ENCODE data around the gene PNKD.

PNKD gene

DNA sequence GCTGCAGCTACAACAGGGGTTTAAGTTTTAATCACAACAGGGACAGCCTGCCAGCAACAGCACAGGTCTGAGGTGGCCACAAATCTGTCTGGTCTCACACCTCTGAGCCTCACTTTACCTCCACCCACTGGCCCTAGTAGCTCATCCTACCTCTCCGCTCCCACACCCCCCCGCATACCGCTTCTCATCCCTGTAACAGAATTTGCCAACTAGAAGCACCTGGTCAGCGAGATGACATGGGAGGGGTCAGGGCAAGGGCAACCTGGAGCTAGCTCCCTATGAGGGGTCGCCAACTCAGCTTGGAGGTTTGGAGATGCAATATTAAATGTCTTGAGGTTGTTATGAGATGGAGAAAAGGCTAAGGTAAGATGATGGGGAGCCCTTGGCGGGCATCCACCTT, 93.9 kb downstream of the PNKD start:
- H3K27me3 ChIP-seq: no peaks in the 10 kb centered on the region
- H3K27ac ChIP-seq: peak overlapping the region in 7 of 11 experiments; percentile 7 to 73 (median 32); a peak in 7 of 22 replicates
- no peak overlapping the region for H3K4me3 ChIP-seq
- H3K9me3 ChIP-seq (replicated peaks in 1 of 11): peaks cover 0 to 8% (median 7%) of the 10 kb centered on the region in 11 experiments; a peak in 16 of 22 replicates
- peak overlapping the region in 4 of 11 experiments; percentile 7 to 30 (median 15); a peak in 3 of 22 replicates for H3K9ac ChIP-seq
- TF ChIP-seq Cebpa-rat (IDR thresholded peaks at IDR 0.05): no peak
- H3K36me3 ChIP-seq: peaks cover 0 to 5% (median 0%) of the 10 kb centered on the region in 11 experiments; a peak in 2 of 22 replicates
- no peaks in the 10 kb centered on the region for H4K20me1 ChIP-seq
- peak overlapping the region in 8 of 11 experiments; percentile 45 to 97 (median 78); a peak in 14 of 22 replicates for H3K4me2 ChIP-seq
- H3K4me1 ChIP-seq: peaks cover 64 to 99% (median 92%) of the 10 kb centered on the region in 10 experiments

DNA sequence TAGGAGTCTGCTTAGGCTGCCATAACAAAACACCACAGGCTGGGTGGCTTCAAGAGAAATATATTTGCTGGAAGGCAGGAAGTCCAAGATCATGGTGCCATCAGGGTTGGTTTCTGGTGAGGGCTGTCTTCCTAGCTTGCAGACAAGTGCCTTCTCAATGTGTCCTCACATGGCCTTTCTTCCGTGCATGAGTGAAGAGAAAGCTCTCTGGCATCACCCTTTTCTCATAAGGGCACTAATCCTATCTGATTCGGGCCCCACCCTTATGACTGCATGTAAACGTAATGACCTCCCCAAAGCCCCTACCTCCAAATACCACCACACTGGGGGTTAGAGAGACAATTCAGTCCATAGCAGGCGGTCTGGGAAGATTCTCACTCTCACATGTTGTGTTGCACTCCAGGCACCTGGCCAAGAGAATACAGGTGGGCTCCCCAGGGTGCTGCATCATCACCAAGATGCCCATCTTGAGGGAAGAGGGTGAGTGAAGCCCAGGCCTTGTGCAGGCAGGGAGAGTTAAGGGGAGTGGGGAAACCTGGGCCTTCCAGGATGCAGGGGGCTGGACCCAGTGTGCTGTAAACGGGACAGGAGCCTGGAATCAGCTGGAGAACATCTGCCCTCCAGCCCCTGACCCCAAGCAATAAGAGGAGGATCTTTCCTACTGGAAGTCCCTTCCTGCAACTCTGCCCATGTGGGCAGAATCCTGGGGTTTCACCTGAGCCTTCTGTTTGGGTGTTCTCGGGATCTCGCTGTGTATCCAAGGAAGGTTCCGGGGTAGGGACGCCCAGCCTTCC, 96.5 kb downstream of the PNKD start:
- Histone ChIP-seq H4K20me1 (no peaks in the 10 kb centered on the region), H3K9me3 (replicated peaks in 1 of 11) (peaks cover 0 to 8% (median 7%) of the 10 kb centered on the region in 11 experiments; a peak in 16 of 22 replicates), H3K4me2 (peak overlapping the region; percentile 84 to 99 (median 90)), H3K27me3 (no peaks in the 10 kb centered on the region), H3K36me3 (peaks cover 0 to 5% (median 0%) of the 10 kb centered on the region in 11 experiments; a peak in 2 of 22 replicates), H3K4me1 (peaks cover 66 to 99% (median 92%) of the 10 kb centered on the region in 10 experiments), H3K4me3 (peak overlapping the region; percentile 52 to 72 (median 63)), H3K27ac (peak overlapping the region; percentile 90 to 99 (median 92)), H3K9ac (peak overlapping the region; percentile 82 to 96 (median 85))
- TF ChIP-seq Cebpa-rat (IDR thresholded peaks at IDR 0.05): no peak

- H3K4me2 ChIP-seq: peak overlapping the region; percentile 84 to 99 (median 90)
- TF ChIP-seq Cebpa-rat (IDR thresholded peaks at IDR 0.05): no peak
- H3K9me3 ChIP-seq (replicated peaks in 1 of 11): peaks cover 0 to 8% (median 7%) of the 10 kb centered on the region in 11 experiments; a peak in 16 of 22 replicates
- H3K27me3 ChIP-seq: no peaks in the 10 kb centered on the region
- no peaks in the 10 kb centered on the region for H4K20me1 ChIP-seq
- H3K27ac ChIP-seq: peak overlapping the region; percentile 90 to 99 (median 92)
- H3K4me1 ChIP-seq: peaks cover 68 to 99% (median 92%) of the 10 kb centered on the region in 10 experiments
- peak overlapping the region; percentile 52 to 72 (median 63) for H3K4me3 ChIP-seq
- H3K36me3 ChIP-seq: peaks cover 0 to 5% (median 0%) of the 10 kb centered on the region in 11 experiments; a peak in 2 of 22 replicates
- H3K9ac ChIP-seq: peak overlapping the region; percentile 82 to 96 (median 85)
Observed at GRCh38 chr2:218367415-218368149, 97.3 kb downstream of the PNKD start.

DNA sequence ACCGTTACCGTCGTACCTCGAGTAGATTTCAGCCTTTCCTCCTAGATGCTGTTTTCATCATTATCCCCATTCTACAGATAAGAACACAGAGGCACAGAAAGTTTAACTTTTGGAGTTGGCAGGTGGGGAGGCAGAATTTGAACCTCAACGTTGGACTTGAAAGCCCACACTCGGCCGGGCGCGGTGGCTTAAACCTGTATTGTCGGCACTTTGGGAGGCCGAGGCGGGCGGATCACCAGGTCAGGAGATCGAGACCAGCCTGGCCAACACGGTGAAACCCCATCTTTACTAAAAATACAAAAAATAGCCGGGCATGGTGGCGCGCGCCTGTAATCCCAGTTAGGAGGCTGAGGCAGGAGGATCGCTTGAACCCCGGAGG, 97.8 kb downstream of the PNKD start:
- peak overlapping the region; percentile 43 to 72 (median 63) for H3K4me3 ChIP-seq
- peaks cover 0 to 8% (median 7%) of the 10 kb centered on the region in 11 experiments; a peak in 16 of 22 replicates for H3K9me3 ChIP-seq (replicated peaks in 1 of 11)
- H3K27me3 ChIP-seq: no peaks in the 10 kb centered on the region
- peaks cover 0 to 5% (median 0%) of the 10 kb centered on the region in 11 experiments; a peak in 2 of 22 replicates for H3K36me3 ChIP-seq
- H3K4me2 ChIP-seq: peak overlapping the region; percentile 84 to 99 (median 90)
- no peaks in the 10 kb centered on the region for H4K20me1 ChIP-seq
- peak overlapping the region; percentile 90 to 99 (median 92) for H3K27ac ChIP-seq
- no peak for TF ChIP-seq Cebpa-rat (IDR thresholded peaks at IDR 0.05)
- peaks cover 68 to 99% (median 92%) of the 10 kb centered on the region in 10 experiments for H3K4me1 ChIP-seq
- peak overlapping the region; percentile 82 to 96 (median 85) for H3K9ac ChIP-seq

DNA sequence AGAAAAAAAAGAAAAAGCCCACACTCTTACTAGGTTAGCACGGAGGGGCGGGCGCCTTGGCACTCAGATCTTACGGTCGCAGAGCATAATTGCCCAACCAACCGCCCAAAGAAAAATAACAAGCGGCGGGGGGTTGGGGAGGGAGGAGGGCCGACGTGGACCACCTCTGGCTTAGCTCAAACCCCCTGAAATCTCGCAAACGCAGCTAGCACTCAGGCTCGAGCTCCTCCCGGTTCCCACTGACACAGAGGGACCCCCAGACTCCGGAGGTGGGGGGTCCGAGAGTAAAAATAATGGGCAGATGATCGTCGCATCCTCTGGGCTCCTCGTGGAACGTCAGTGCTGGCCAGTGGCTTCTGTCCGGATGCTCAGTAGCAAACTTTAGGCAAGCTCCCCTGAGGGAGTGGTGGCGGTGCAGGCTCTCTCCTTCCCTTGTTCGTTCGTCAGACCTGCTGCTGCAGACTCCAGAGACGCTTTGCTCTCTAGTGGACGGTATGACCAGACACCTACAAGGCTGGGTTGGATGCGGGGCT, 98.4 kb downstream of the PNKD start:
- H3K4me2 ChIP-seq: peak overlapping the region; percentile 84 to 99 (median 90)

DNA sequence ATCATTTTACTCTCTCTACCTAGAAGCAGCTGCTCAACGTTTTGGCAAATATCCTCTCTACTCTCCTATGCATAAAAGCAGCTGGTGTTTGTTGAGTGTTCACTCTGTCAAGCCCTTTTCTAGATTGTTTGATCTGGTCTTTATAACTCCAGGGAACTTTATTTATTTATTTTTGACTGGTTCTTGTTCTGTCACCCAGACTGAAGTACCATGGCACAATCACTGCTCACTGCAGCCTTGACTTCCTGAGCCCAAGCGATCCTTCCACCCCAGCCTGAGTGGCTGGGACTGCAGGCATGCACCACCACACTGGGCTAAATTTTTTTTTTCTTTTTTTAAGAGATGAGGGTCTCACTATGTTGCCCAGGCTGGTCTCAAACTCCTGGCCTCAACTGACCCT, 99.0 kb downstream of the PNKD start:
- H3K9me3 ChIP-seq (replicated peaks in 1 of 11): peaks cover 0 to 8% (median 7%) of the 10 kb centered on the region in 11 experiments; a peak in 16 of 22 replicates
- peak overlapping the region in 8 of 10 experiments; percentile 43 to 72 (median 63); a peak in 14 of 20 replicates for H3K4me3 ChIP-seq
- no peaks in the 10 kb centered on the region for H3K27me3 ChIP-seq
- peaks cover 69 to 99% (median 92%) of the 10 kb centered on the region in 10 experiments for H3K4me1 ChIP-seq
- TF ChIP-seq Cebpa-rat (IDR thresholded peaks at IDR 0.05): no peak
- H3K4me2 ChIP-seq: peak overlapping the region; percentile 84 to 99 (median 90)
- H4K20me1 ChIP-seq: no peaks in the 10 kb centered on the region
- peak overlapping the region; percentile 82 to 96 (median 85) for H3K9ac ChIP-seq
- peaks cover 0 to 5% (median 0%) of the 10 kb centered on the region in 11 experiments; a peak in 2 of 22 replicates for H3K36me3 ChIP-seq
- peak overlapping the region; percentile 90 to 99 (median 92) for H3K27ac ChIP-seq

More for the DNA sequence above, 98.4 kb downstream of the PNKD start:
- Histone ChIP-seq H3K27me3 (no peaks in the 10 kb centered on the region), H3K4me3 (peak overlapping the region; percentile 43 to 72 (median 63); a peak in 19 of 20 replicates), H3K36me3 (peaks cover 0 to 5% (median 0%) of the 10 kb centered on the region in 11 experiments; a peak in 2 of 22 replicates), H3K4me1 (peaks cover 69 to 99% (median 92%) of the 10 kb centered on the region in 10 experiments), H3K9ac (peak overlapping the region; percentile 82 to 96 (median 85)), H3K27ac (peak overlapping the region; percentile 90 to 99 (median 92)), H4K20me1 (no peaks in the 10 kb centered on the region), H3K9me3 (replicated peaks in 1 of 11) (peaks cover 0 to 8% (median 7%) of the 10 kb centered on the region in 11 experiments; a peak in 16 of 22 replicates)
- peak in 2 of 11 experiments; percentile 11 to 19; a peak in 1 of 22 replicates for TF ChIP-seq Cebpa-rat (IDR thresholded peaks at IDR 0.05)

DNA sequence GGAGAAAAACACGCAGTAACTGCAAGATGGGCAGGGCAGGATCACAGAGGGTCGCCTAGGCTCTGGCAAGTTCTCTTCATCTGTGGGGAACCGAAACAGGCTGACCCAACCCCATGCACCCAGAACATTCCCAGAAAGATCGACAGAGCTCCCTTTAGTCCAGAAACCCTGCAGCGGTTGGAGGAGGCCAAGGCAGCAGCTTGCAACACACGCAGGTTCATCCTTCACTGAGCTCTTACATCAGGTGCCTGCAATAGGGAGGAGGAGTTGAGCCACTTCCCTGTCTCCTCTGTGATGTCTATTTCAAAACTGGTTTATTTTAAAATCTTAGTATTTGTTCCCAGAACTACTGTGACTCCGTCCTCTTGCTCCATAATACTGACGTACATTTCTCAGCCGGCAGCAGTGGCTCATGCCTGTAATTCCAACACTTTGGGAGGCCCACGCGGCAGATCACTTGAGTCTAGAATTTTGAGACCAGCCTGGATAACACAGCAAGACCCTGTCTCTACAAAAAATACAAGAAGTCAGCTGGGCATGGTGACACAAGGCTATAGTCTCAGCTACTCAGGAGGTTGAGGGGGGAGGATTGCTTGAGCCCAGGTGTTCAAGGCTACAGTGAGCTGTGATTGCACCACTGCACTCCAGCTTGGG, 100.2 kb downstream of the PNKD start:
- H3K27ac ChIP-seq: peak overlapping the region; percentile 90 to 99 (median 92)
- H3K9ac ChIP-seq: peak overlapping the region; percentile 82 to 96 (median 85)
- H3K4me3 ChIP-seq: peak overlapping the region in 6 of 10 experiments; percentile 15 to 66 (median 41); a peak in 7 of 20 replicates
- peak overlapping the region; percentile 84 to 99 (median 90) for H3K4me2 ChIP-seq
- TF ChIP-seq Cebpa-rat (IDR thresholded peaks at IDR 0.05): peak; percentile 96 to 100 (median 100)
- peaks cover 69 to 96% (median 87%) of the 10 kb centered on the region in 10 experiments for H3K4me1 ChIP-seq
- peaks cover 0 to 5% (median 0%) of the 10 kb centered on the region in 11 experiments; a peak in 2 of 22 replicates for H3K36me3 ChIP-seq
- H3K9me3 ChIP-seq (replicated peaks in 1 of 11): peaks cover 0 to 8% (median 7%) of the 10 kb centered on the region in 11 experiments; a peak in 16 of 22 replicates
- H3K27me3 ChIP-seq: no peaks in the 10 kb centered on the region
- H4K20me1 ChIP-seq: no peaks in the 10 kb centered on the region
